GM12878 (cell line): ENCODE data around the gene TEPSIN. TPM values are rescaled to one million over a fixed set of nuclear protein-coding genes. Genes with fewer than 3 reads are reported as not detected.

Experiments
- EGR1 ChIP-seq, 2 experiments: IDR thresholded peaks; 1 replicate in 1 of 2; 2 replicates in 1 of 2; pipeline ENCODE4 v1.6.1; 2011 to 2012; ENCODE audit warnings: low read depth in 2 of 2, low read length in 2 of 2, borderline replicate concordance in 1 of 2, mild to moderate bottlenecking in 1 of 2, moderate library complexity in 1 of 2
- FOXK2 ChIP-seq: fragments of 450-650 bp; IDR thresholded peaks from 2 replicates; pipeline ENCODE4 v1.6.1; 2017; ENCODE audit warnings: mild to moderate bottlenecking, moderate library complexity
- IKZF1 ChIP-seq: fragments of 450-650 bp; conservative IDR thresholded peaks from 2 replicates; pipeline ENCODE4 v1.6.1; 2017; ENCODE audit warnings: antibody characterized with exemption, mild to moderate bottlenecking
- IKZF2 ChIP-seq, 2 experiments: fragments of 450-650 bp; IDR thresholded peaks; 2 replicates each; pipeline ENCODE4 v1.6.1; 2017; ENCODE audit warnings: mild to moderate bottlenecking in 2 of 2, moderate library complexity in 2 of 2
- KLF5 ChIP-seq: fragments of 450-650 bp; IDR thresholded peaks from 2 replicates; pipeline ENCODE4 v1.6.1; 2014; ENCODE audit warnings: mild to moderate bottlenecking; ENCODE audit not compliant: partially characterized antibody
- MYC ChIP-seq: IDR thresholded peaks from 2 replicates; pipeline ENCODE4 v1.6.1; 2011; ENCODE audit warnings: mild to moderate bottlenecking, low read length, moderate library complexity, inconsistent platforms; ENCODE audit not compliant: insufficient read depth, insufficient replicate concordance, insufficient read length, severe bottlenecking
- NFIC ChIP-seq: IDR thresholded peaks from 2 replicates; pipeline ENCODE4 v1.6.1; 2012; ENCODE audit warnings: low read depth, mild to moderate bottlenecking, inconsistent platforms, low read length, moderate library complexity
- NR2F1 ChIP-seq: fragments of 450-650 bp; conservative IDR thresholded peaks from 2 replicates; pipeline ENCODE4 v1.6.1; 2017; ENCODE audit warnings: mild to moderate bottlenecking
- WRNIP1 ChIP-seq: IDR thresholded peaks from 2 replicates; pipeline ENCODE4 v1.6.1; 2011; ENCODE audit warnings: low read depth, low read length, improper control_type of control experiment, borderline replicate concordance
- ZNF207 ChIP-seq: fragments of 450-650 bp; IDR thresholded peaks from 2 replicates; pipeline ENCODE4 v1.6.1; 2014; ENCODE audit warnings: antibody characterized with exemption, mild to moderate bottlenecking, borderline replicate concordance
- ZNF217 ChIP-seq: fragments of 450-650 bp; IDR thresholded peaks from 2 replicates; pipeline ENCODE4 v1.6.1; 2017; ENCODE audit warnings: antibody characterized with exemption, mild to moderate bottlenecking
- ZNF24 ChIP-seq: fragments of 450-650 bp; IDR thresholded peaks from 2 replicates; pipeline ENCODE4 v1.6.1; 2017; ENCODE audit warnings: antibody characterized with exemption, mild to moderate bottlenecking
- ZNF384 ChIP-seq: IDR thresholded peaks from 2 replicates; pipeline ENCODE4 v1.6.1; 2012; ENCODE audit warnings: low read depth, mild to moderate bottlenecking, low read length, improper control_type of control experiment, borderline replicate concordance
- polyA plus RNA-seq, 11 experiments: library from polyadenylated mRNA; depleted of rRNA in 4 of 11; unstranded in 6 of 11; stranded (reverse) in 5 of 11; fragments of >200 nt; fragmentation: Nextera tagmentation in 4 of 11; fragmentation: Illumina TruSeq in 1 of 11; extraction: Ambion mirVana in 4 of 11; extraction: Trizol in 1 of 11; gene quantifications; 1 replicate in 1 of 11; 2 replicates in 10 of 11; pipeline versions ENCODE4 v1.2.1 to v1.2.3, GENCODE V29; 2011 to 2016; ENCODE audit warnings: inconsistent platforms in 2 of 11, missing spikeins in 2 of 11, low read depth in 1 of 11
- total RNA-seq, 4 experiments: library from RNA; depleted of rRNA in 3 of 4; stranded (reverse); fragments of >200 nt in 3 of 4; fragmentation: Illumina TruSeq in 1 of 4; extraction: Trizol in 1 of 4; gene quantifications; 2 replicates each; pipeline versions ENCODE4 v1.2.1 to v1.2.3, GENCODE V29; 2013 to 2021
- TF ChIP-seq, protein P1 (sequence below): fragments of 450-650 bp; IDR thresholded peaks from 2 replicates; pipeline ENCODE4 v1.6.1; 2018; ENCODE audit warnings: borderline replicate concordance, mild to moderate bottlenecking; ENCODE audit not compliant: partially characterized antibody
- TF ChIP-seq, protein P2 (sequence below): IDR thresholded peaks from 2 replicates; pipeline ENCODE4 v1.6.1; 2012; ENCODE audit warnings: mild to moderate bottlenecking, low read depth, low read length
- TF ChIP-seq, protein P3 (sequence below): fragments of 150-350 bp; IDR thresholded peaks from 2 replicates; pipeline ENCODE4 v1.6.1; 2014; ENCODE audit warnings: mild to moderate bottlenecking, low read depth, low read length

TEPSIN gene
- total and polyA plus RNA-seq, 10 of the 15 experiments (the other 5 are each of a cell fraction or from before 2014, with no cell fraction given), result 0.87 to 36.7 (median 5.3) TPM

DNA sequence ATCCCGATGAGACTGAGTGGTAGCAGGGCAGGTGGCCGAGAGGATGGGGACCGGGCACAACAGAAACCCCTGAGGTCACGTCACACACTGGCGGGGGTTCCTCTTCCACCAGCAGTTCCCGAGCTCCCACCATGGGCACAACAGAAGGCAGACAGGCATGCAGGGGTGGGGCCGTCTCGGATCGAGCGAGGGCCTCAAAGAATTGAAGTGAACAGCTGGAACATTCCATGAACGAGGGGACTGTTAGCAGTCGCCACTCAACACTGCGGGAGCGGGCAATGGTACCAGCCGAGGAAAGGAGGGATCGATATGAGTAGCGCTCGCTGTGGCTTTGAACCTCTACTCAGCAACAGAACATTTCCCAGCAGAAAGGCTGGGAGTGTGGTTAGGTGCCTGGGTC, 21.4 kb downstream of the TEPSIN start (continued):
- TF ChIP-seq, protein P1, sequence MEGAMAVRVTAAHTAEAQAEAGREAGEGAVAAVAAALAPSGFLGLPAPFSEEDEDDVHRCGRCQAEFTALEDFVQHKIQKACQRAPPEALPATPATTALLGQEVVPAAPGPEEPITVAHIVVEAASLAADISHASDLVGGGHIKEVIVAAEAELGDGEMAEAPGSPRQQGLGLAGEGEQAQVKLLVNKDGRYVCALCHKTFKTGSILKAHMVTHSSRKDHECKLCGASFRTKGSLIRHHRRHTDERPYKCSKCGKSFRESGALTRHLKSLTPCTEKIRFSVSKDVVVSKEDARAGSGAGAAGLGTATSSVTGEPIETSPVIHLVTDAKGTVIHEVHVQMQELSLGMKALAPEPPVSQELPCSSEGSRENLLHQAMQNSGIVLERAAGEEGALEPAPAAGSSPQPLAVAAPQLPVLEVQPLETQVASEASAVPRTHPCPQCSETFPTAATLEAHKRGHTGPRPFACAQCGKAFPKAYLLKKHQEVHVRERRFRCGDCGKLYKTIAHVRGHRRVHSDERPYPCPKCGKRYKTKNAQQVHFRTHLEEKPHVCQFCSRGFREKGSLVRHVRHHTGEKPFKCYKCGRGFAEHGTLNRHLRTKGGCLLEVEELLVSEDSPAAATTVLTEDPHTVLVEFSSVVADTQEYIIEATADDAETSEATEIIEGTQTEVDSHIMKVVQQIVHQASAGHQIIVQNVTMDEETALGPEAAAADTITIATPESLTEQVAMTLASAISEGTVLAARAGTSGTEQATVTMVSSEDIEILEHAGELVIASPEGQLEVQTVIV, result no peak
- TF ChIP-seq ZNF384 (no peak), ZNF217 (no peak), ZNF24 (no peak), NFIC (no peak), FOXK2 (no peak), ZNF207 (no peak), IKZF1 (no peak), KLF5 (no peak), NR2F1 (no peak), WRNIP1 (no peak), EGR1 (IDR thresholded peaks at IDR 0.05; ENCODE audit: borderline replicate concordance in 1 of 2, low read depth in 2 of 2, low read length in 2 of 2) (no peak), IKZF2 (IDR thresholded peaks at IDR 0.05) (no peak), MYC (no peak)
- TF ChIP-seq, protein P2, sequence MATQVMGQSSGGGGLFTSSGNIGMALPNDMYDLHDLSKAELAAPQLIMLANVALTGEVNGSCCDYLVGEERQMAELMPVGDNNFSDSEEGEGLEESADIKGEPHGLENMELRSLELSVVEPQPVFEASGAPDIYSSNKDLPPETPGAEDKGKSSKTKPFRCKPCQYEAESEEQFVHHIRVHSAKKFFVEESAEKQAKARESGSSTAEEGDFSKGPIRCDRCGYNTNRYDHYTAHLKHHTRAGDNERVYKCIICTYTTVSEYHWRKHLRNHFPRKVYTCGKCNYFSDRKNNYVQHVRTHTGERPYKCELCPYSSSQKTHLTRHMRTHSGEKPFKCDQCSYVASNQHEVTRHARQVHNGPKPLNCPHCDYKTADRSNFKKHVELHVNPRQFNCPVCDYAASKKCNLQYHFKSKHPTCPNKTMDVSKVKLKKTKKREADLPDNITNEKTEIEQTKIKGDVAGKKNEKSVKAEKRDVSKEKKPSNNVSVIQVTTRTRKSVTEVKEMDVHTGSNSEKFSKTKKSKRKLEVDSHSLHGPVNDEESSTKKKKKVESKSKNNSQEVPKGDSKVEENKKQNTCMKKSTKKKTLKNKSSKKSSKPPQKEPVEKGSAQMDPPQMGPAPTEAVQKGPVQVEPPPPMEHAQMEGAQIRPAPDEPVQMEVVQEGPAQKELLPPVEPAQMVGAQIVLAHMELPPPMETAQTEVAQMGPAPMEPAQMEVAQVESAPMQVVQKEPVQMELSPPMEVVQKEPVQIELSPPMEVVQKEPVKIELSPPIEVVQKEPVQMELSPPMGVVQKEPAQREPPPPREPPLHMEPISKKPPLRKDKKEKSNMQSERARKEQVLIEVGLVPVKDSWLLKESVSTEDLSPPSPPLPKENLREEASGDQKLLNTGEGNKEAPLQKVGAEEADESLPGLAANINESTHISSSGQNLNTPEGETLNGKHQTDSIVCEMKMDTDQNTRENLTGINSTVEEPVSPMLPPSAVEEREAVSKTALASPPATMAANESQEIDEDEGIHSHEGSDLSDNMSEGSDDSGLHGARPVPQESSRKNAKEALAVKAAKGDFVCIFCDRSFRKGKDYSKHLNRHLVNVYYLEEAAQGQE, result no peak
- TF ChIP-seq, protein P3, sequence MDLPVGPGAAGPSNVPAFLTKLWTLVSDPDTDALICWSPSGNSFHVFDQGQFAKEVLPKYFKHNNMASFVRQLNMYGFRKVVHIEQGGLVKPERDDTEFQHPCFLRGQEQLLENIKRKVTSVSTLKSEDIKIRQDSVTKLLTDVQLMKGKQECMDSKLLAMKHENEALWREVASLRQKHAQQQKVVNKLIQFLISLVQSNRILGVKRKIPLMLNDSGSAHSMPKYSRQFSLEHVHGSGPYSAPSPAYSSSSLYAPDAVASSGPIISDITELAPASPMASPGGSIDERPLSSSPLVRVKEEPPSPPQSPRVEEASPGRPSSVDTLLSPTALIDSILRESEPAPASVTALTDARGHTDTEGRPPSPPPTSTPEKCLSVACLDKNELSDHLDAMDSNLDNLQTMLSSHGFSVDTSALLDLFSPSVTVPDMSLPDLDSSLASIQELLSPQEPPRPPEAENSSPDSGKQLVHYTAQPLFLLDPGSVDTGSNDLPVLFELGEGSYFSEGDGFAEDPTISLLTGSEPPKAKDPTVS, result no peak
- TF ChIP-seq, all 136 proteins: peak for 0
